BLaER1 (cell line): ENCODE results near the gene FKBP6.
A peak's percentile ranks its signal among the peaks of the same experiment; 100 is the strongest.
"Not testable (repeated sequence)": the region's sequence is repeated elsewhere in the genome, so short reads cannot be mapped to it uniquely, and the experiment has no call there.

Source experiments
- H3K27ac ChIP-seq: shearing (Covaris generic); formaldehyde crosslinking; 2 replicates; pipeline ENCODE4 v1.8.1; 2022
- H3K27me3 ChIP-seq: shearing (Covaris generic); formaldehyde crosslinking; 2 replicates; pipeline ENCODE4 v1.8.1; 2022
- H3K36me3 ChIP-seq: shearing (Covaris generic); formaldehyde crosslinking; 2 replicates; pipeline ENCODE4 v1.8.1; 2022
- H3K4me1 ChIP-seq: shearing (Covaris generic); formaldehyde crosslinking; 2 replicates; pipeline ENCODE4 v1.8.1; 2022
- H3K4me2 ChIP-seq: shearing (Covaris generic); formaldehyde crosslinking; 2 replicates; pipeline ENCODE4 v1.8.1; 2022
- H3K4me3 ChIP-seq: shearing (Covaris generic); formaldehyde crosslinking; 2 replicates; pipeline ENCODE4 v1.8.1; 2022
- H3K9ac ChIP-seq: shearing (Covaris generic); formaldehyde crosslinking; 2 replicates; pipeline ENCODE4 v1.8.1; 2022
- H3K9me3 ChIP-seq: shearing (Covaris generic); formaldehyde crosslinking; 2 replicates; pipeline ENCODE4 v1.8.1; 2022
- H4K20me1 ChIP-seq: shearing (Covaris generic); formaldehyde crosslinking; 2 replicates; pipeline ENCODE4 v1.8.1; 2022
- Cebpa-rat ChIP-seq: shearing (Covaris generic); IDR thresholded peaks from 2 replicates; pipeline ENCODE4 v1.8.1; 2022

The FKBP6 gene, protein sequence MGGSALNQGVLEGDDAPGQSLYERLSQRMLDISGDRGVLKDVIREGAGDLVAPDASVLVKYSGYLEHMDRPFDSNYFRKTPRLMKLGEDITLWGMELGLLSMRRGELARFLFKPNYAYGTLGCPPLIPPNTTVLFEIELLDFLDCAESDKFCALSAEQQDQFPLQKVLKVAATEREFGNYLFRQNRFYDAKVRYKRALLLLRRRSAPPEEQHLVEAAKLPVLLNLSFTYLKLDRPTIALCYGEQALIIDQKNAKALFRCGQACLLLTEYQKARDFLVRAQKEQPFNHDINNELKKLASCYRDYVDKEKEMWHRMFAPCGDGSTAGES

DNA sequence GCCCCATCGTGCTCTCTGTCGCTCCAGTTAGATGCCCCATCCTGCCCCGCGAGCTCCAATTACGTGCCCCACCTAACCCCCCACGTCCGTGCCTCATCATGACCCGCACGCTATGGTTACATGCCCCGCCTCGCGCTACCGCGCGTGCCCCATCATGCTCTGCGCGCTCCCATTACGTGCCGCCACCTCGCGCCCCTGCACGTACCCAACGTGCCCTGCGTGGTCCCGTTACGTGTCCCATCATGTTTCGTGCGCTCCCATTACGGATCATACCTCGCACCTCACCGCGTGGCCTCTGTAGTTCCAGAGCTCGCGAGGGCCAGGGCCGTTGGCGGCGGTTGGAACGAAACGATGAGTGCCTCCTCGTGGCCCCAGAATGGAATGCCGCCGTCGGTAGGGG lies at the start of gene FKBP6, which contains the start of gene TRIM50:
TSS of gene FKBP6 (plus strand) at position 240 of the 400 bp plus-strand sequence. CDS start 268 bp downstream, outside the sequence.
TSS of gene TRIM50 (minus strand) at position 161 of the 400 bp plus-strand sequence. CDS start 3,295 bp downstream, outside the sequence.
- not testable (repeated sequence) for H3K27ac ChIP-seq, H4K20me1 ChIP-seq, H3K9ac ChIP-seq, H3K4me2 ChIP-seq, H3K4me3 ChIP-seq, H3K9me3 ChIP-seq, H3K27me3 ChIP-seq, H3K36me3 ChIP-seq
- peaks cover 19% of the 10 kb centered on the region for H3K4me1 ChIP-seq

- H3K4me2 ChIP-seq, H3K27ac ChIP-seq, H3K4me3 ChIP-seq, H3K27me3 ChIP-seq, H3K9ac ChIP-seq, H3K36me3 ChIP-seq, H3K9me3 ChIP-seq, H4K20me1 ChIP-seq: not testable (repeated sequence)
- H3K4me1 ChIP-seq: peaks cover 19% of the 10 kb centered on the region
Measured at GRCh38 chr7:73297235-73297634, 30.7 kb upstream of the FKBP6 start.

GRCh38 chr7:73297706-73298105 lies 30.3 kb upstream of the FKBP6 start:
- H3K27ac ChIP-seq, H3K9ac ChIP-seq, H3K27me3 ChIP-seq, H3K4me3 ChIP-seq, H4K20me1 ChIP-seq, H3K9me3 ChIP-seq, H3K4me2 ChIP-seq, H3K36me3 ChIP-seq: not testable (repeated sequence)
- peaks cover 19% of the 10 kb centered on the region for H3K4me1 ChIP-seq

- not testable (repeated sequence) for H3K9me3 ChIP-seq, H4K20me1 ChIP-seq, H3K4me3 ChIP-seq, H3K27ac ChIP-seq, H3K9ac ChIP-seq, H3K27me3 ChIP-seq
- H3K4me2 ChIP-seq: peak overlapping the region; percentile 39
- peaks cover 27% of the 10 kb centered on the region for H3K4me1 ChIP-seq
- H3K36me3 ChIP-seq: peaks cover 21% of the 10 kb centered on the region
Measured at GRCh38 chr7:73299812-73300211, 28.1 kb upstream of the FKBP6 start.

GRCh38 chr7:73301108-73301507 lies 26.9 kb upstream of the FKBP6 start:
- not testable (repeated sequence) for H3K27me3 ChIP-seq, H3K4me2 ChIP-seq
- H3K4me1 ChIP-seq: peaks cover 40% of the 10 kb centered on the region

GRCh38 chr7:73302846-73303245 lies 25.1 kb upstream of the FKBP6 start:
- peaks cover 42% of the 10 kb centered on the region for H3K36me3 ChIP-seq
- H3K4me2 ChIP-seq, H4K20me1 ChIP-seq, H3K4me3 ChIP-seq, H3K27ac ChIP-seq, H3K9ac ChIP-seq, H3K9me3 ChIP-seq, H3K27me3 ChIP-seq: not testable (repeated sequence)
- peaks cover 52% of the 10 kb centered on the region for H3K4me1 ChIP-seq

More at GRCh38 chr7:73301108-73301507, 26.9 kb upstream of the FKBP6 start:
- not testable (repeated sequence) for H3K27ac ChIP-seq, H4K20me1 ChIP-seq, H3K9me3 ChIP-seq, H3K9ac ChIP-seq, H3K4me3 ChIP-seq
- H3K36me3 ChIP-seq: peaks cover 28% of the 10 kb centered on the region

DNA sequence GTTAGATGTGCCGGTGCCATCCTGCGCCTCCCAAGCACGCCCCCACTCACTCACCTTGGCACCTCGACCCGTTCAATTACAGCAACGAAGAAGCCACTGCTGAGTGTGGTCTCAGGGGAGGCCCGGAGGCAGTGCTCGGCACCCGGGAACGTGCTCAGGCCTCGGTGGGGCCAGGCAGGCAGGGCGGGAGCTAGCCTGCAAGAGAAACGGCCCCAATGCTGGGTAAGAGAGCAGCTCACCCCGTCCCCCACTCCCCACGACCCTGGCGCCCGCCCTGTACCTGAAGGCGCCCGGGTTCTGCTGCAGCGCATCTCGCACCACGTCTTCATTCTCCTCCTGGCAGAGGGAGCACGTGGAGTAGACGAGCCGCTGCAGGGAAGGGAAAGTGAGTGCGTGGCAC lies 24.4 kb upstream of the FKBP6 start:
- H3K9ac ChIP-seq: no peak overlapping the region
- TF ChIP-seq Cebpa-rat: no peak
- H4K20me1 ChIP-seq: no peaks in the 10 kb centered on the region
- no peak overlapping the region for H3K4me3 ChIP-seq
- H3K4me2 ChIP-seq: no peak overlapping the region
- H3K9me3 ChIP-seq: no peaks in the 10 kb centered on the region
- no peak overlapping the region for H3K27ac ChIP-seq
- H3K36me3 ChIP-seq: peaks cover 42% of the 10 kb centered on the region
- H3K27me3 ChIP-seq: no peaks in the 10 kb centered on the region
- peaks cover 55% of the 10 kb centered on the region for H3K4me1 ChIP-seq

- Histone ChIP-seq H4K20me1 (no peaks in the 10 kb centered on the region), H3K4me2 (peak overlapping the region; percentile 51; the same call in 1 of the 2 replicates), H3K9ac (no peak overlapping the region)
Measured at GRCh38 chr7:73304071-73304470, 23.9 kb upstream of the FKBP6 start.

DNA sequence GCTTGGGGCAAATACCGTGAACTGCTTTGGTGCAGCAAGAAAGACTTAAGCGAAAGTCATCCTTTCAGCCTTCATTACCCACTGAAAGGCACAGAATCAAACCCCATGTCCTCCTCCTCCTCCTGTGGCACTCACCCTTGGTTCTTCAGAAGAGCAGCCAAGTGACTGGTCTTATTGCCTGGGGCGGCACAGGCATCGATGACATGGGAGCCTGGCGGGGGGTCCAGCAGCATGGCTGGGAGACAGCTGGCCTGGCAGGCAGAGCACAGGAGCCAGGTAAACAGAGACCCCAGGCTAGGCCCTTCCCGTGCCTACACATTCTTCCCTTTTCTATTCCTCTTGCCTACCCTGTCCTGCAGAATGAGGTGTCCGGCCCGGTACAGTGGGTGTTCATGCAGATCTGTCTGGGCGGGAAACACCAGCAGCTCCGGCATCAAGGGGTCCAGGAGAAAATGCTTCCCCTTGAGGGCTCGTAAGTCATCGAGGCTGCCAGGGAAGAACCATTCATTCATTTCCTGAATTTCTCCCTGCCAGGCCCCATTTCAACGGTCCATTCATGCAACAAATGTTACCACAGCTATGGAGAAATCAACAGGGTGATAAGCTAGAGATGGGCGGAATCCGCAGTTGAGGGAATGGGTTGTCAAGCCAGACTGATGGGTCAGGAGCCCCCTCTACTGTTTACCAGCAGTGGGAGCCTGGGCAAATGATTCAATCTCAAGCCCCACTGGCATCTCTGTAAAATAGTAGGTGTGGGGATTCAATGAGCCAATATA lies 23.2 kb upstream of the FKBP6 start:
- Histone ChIP-seq H3K4me1 (peaks cover 58% of the 10 kb centered on the region), H3K36me3 (peaks cover 42% of the 10 kb centered on the region), H3K4me2 (peak overlapping the region; percentile 51), H3K27ac (peak overlapping the region; percentile 46; the same call in 1 of the 2 replicates), H3K9ac (0 out of 2 replicates have a peak overlapping the region, but pooled peaks have one; percentile 38)
- not testable (repeated sequence) for H3K4me3 ChIP-seq, H3K9me3 ChIP-seq, H3K27me3 ChIP-seq, H4K20me1 ChIP-seq

More at GRCh38 chr7:73304071-73304470, 23.9 kb upstream of the FKBP6 start:
- no peak overlapping the region for H3K4me3 ChIP-seq
- H3K9me3 ChIP-seq: no peaks in the 10 kb centered on the region
- H3K36me3 ChIP-seq: peaks cover 42% of the 10 kb centered on the region
- no peaks in the 10 kb centered on the region for H3K27me3 ChIP-seq
- H3K4me1 ChIP-seq: peaks cover 57% of the 10 kb centered on the region
- TF ChIP-seq Cebpa-rat: no peak
- H3K27ac ChIP-seq: peak overlapping the region; percentile 46; the same call in 1 of the 2 replicates

DNA sequence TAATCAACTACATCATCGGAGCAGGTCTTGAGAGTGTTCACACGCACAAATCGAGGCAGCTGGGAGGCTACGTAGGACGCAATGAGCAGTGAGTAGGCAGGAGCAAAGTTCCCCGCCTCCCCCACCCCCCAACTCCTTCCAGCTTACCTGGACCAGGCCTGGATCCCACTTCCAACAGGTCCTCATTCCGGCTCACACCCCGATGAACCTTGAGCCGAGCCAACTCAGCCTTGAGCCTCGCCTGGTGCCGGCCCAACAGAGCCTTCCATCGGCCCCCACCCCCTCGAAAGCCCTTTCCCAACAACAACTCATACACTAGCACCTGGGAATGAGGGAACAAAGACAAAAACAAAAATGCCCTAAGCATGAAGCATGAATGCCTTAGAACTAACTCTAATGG lies 20.5 kb upstream of the FKBP6 start:
- no peak overlapping the region for H3K27ac ChIP-seq
- H3K27me3 ChIP-seq: no peaks in the 10 kb centered on the region
- no peaks in the 10 kb centered on the region for H4K20me1 ChIP-seq
- H3K36me3 ChIP-seq: peaks cover 42% of the 10 kb centered on the region
- no peak for TF ChIP-seq Cebpa-rat
- peaks cover 49% of the 10 kb centered on the region for H3K4me1 ChIP-seq
- peak overlapping the region; percentile 76 for H3K4me3 ChIP-seq
- H3K9ac ChIP-seq: peak overlapping the region; percentile 87
- peak overlapping the region; percentile 73 for H3K4me2 ChIP-seq
- H3K9me3 ChIP-seq: no peaks in the 10 kb centered on the region
